GM21515 (cell line): ENCODE data around the gene CENPU.
A peak's percentile ranks its signal among the peaks of the same experiment; 100 is the strongest.
"Not testable (repeated sequence)": the region's sequence is repeated elsewhere in the genome, so short reads cannot be mapped to it uniquely, and the experiment has no call there.

Experiments
- ATAC-seq: cut with Tn5 transposase; IDR thresholded peaks from one replicate; pipeline ENCODE4 v1.9.1; 2021; ENCODE audit not compliant: unreplicated experiment

CENPU gene

DNA sequence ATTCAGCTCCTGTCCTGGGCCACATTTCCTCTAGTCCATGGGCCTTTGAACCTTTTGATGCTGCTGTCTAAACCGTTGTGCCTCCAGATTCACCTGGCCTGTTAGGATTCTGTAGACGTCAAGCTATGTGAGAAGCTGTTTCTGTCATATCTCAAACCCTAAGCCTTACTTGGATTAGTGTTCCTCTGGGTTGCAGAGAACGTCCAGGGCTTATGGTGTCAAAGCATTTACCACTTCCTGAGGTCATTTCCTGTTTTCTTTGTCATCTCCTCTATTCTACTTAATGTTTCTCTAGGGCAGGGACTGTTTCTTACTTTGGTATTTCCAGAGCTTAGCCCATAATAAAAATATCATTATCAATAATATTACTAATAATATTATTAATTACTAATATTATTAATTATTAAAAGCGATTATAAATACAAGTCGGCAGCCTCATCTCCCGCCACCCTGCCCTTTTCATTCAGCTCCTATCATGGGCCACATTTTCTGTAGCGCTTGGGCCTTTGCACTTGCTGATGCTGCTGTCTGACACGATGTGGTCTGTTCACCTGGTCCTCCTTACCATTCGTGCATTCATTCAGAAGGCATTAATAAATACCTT lies 65.3 kb downstream of the CENPU start:
- no peak for ATAC-seq

DNA sequence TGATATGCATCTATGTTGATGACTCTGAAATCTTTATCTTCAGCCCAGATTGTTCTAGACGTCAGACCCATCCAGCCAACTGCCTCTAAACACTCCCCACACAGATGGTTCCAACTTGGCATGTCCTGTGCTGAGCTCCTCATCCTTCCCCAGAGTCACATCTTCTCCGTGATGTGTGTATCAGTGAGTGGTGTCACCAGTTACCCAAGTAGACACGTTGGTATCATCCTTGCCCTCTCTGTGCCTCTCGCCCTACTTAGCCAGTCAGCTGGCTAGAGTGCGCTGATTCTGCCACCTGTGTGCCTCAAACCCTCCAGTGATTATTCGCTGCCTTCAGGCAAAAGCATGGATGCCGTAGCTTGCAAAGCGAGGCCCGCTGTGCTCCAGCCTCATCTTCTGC lies 65.8 kb downstream of the CENPU start:
- ATAC-seq, result no peak

DNA sequence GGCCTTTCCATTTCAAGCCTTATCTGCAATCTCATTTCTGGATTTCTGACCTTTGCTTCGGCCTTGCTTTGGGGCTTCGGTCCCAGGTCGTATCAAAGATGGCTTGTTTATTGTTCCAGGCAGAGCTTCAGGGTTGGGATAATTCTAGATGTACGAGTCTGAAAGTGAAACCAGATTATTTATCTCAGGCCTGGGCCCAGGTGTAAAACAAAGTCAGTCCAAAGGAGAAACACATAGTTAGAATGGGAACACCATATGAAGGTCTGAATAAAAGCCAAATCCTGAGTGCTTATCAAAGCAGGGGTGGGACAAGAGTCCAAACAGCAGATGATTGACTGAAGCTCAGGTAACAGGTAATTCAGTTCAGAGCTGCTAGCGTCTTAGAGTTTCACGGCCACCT lies 67.2 kb downstream of the CENPU start:
- ATAC-seq, result no peak

DNA sequence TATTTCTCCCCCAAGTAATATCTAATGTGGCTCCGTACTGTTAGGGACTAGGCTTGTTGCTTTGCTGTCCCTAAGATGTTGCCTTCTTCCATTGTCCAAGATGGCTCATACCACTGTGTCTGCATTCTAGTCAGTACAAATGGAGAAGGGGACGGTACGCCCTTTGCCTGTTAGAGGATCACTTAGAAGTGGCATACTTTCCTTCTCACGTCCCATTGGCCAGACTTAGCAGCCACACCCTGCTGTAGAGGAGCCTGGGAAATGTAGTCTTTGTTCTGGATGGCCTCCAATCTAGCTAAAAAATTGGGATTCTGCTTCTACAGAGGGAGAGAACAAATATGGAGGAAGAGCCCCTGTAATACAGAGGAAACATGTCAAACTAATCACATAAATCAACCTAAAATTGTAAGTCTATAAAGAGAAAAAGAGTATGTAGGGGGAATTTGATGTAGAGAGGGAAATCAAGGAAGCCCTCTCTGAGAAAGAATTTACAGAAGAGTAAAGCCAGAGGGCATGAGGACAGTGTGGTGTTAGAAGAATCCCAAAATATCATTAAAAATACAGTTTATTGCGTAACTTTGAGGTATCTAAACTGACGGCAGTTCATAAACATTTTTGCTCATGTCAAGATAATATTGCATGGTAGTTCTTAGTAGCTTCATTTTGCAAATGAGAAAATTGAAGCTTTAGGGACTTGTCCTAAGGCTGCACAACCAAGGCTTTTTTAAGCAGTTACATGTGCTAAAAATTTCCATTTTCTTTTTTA lies 69.3 kb downstream of the CENPU start:
- ATAC-seq, result no peak

DNA sequence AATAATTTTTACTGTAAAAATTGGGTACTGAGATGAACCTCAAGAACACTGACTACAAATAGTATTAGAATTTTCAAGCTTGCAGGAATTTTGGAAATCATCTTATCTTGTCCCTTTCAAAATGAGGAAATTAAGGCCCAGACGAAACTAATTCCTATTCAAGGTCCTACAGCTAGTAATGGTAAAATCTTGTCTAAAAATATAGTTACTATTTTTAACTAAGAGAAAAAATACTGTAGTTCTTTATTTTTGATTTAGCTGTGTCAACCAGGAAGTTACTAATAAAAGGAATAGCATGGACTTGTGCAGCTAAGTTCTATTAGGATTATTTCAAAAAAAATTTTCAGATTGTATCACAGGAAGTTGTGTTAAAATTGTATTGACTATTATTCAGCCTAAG lies 71.7 kb downstream of the CENPU start:
- no peak for ATAC-seq

DNA sequence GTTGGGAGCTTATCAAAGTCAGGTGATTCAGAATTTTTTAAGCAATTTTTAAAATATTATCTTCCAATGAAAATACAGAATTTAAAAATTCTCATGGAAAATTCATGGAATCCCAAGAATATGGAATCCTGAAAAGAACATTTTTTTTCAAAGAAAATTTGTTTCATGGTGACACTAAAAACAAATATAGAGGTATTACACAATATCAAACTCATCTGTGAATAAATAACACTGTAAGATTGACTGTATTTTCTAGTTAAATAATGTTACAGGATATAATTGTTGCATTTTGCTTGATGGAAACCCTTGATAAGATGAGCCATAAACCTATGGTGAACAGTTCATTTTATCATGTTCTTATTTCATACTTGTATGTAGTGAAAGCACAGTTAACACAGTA lies 72.9 kb downstream of the CENPU start:
- no peak for ATAC-seq

DNA sequence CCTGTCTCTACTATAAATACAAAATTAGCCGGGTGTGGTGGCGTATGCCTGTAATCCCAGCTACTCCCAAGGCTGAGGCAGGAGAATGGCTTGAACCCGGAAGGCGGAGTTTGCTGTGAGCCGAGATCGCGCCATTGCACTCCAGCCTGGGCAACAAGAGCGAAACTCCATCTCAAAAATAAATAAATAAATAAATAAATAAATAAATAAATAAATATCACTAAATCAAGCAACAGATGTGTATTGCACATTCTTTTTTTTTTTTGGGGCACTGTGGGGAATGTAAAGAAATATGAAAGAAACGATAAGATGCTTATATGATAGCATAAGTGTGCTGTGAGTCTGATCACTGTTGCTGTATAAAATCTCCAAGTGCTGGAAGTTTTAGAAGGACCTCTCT lies 76.1 kb downstream of the CENPU start:
- ATAC-seq, result not testable (repeated sequence)

DNA sequence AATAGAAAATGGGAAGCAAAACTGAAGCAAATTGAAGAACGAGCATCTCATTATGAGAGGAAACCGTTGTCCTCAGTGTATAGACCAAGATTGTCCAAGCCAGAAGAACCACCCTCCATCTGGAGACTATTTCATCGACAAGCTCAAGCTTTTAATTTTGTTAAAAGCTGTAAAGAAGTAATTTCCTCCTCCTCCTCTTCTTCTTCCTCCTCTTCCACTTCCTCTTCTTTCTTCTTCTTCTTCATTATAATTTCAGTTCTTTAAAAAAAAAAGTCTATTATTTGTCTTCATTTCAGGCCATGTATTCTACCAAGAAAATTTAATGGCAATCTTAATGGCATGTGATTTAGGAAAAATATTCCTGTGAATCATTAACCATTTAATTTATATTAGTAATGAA lies 76.8 kb downstream of the CENPU start:
- ATAC-seq, result no peak

DNA sequence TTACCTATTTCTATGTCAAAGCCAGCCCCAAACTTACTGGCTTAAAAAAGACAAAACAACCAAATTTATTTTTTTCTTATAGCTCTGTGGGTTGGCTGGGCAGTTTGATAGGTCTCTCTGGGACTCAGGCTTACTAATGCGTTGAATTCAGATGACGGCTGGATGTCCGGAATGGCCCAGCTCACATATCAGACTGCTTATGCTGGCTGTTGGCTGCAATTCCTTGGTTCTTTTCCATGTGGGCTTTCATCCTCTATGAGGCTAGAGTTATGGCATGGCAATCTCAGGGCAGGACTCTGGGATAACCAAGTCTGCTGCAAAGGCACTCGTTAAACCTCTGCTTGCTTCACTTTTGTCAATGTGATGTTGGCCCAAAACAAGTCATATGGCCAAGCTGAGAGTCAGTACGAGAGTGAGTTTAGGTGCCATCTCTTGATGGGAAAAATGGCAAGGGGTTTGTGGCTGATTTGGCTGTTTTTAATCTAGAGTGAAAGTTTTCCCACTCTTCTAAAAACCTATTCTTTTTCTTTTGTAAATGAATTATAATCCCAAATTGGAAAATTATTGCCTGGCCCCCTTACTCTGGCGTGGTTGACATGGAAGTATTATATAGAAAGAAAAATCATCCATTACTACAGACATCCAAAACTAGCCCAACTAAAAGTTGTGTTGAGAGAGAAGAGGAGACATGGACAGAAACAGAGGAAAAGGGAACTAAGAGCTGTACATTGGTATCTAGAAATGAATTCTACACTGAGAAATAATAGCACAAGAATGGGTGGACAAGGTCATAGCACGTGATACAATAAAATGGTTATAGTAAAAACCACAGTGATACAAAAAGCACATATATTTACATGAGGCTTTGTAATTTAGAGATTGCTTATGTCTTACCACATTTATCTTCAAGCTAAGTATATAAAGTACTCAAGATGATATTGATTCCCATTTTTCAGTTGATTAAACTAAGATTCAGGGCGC lies 77.7 kb downstream of the CENPU start:
- no peak for ATAC-seq

DNA sequence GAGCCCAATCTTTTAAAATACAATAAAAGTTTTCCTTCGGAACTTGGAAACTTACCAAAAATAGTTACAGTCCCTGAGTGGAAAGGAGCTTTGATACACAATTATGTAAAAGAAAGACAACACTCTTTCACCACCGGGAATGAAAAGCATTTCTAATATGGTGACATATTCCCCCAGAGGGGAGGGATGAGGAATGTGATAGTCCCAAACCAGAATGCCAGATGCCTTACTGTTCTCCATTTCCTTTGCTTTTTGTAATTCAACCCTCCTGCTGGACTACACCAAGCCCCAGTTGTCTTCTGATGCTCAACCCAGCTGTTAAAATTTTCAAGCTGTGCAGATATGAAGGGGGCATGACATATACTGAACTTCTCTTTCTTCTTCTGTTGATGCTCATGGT lies 80.2 kb downstream of the CENPU start:
- ATAC-seq, result no peak

DNA sequence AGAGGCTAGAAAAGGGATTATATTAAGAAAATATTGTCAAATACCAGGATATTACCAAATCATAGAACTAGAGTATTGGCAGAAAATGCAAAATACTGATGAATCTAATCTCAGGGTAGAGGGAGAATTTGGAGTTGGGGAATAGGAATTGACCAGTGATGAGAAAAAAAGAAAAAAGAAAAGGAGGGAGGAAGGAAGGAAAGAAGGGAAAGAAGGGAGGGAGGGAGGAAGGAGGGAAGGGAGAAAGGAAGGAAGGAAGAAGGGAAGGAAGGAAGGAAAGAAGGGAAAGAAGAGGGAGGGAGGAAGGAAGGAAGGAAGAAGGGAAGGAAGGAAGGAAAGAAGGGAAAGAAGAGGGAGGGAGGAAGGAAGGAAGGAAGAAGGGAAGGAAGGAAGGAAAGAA lies 81.2 kb downstream of the CENPU start:
- not testable (repeated sequence) for ATAC-seq

DNA sequence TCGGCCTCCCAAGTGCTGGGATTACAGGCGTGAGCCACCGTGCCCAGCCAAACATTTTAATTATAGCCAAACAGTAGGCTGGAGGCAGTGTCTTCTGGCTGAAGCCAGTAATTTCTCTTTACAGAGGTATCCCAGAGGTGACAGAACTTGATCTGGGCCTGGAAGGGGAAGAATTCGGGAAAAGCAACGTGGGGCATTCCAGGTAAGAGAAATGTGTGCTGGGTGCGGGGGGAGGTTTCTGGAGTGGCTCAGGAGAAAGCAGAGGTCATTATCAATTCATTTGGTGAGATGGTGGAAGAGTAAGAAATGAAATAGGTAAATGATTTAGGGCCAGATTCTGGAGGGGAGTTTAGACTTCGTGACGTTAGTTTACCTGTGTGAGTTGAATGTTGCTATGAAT lies 82.0 kb downstream of the CENPU start:
- no peak for ATAC-seq

DNA sequence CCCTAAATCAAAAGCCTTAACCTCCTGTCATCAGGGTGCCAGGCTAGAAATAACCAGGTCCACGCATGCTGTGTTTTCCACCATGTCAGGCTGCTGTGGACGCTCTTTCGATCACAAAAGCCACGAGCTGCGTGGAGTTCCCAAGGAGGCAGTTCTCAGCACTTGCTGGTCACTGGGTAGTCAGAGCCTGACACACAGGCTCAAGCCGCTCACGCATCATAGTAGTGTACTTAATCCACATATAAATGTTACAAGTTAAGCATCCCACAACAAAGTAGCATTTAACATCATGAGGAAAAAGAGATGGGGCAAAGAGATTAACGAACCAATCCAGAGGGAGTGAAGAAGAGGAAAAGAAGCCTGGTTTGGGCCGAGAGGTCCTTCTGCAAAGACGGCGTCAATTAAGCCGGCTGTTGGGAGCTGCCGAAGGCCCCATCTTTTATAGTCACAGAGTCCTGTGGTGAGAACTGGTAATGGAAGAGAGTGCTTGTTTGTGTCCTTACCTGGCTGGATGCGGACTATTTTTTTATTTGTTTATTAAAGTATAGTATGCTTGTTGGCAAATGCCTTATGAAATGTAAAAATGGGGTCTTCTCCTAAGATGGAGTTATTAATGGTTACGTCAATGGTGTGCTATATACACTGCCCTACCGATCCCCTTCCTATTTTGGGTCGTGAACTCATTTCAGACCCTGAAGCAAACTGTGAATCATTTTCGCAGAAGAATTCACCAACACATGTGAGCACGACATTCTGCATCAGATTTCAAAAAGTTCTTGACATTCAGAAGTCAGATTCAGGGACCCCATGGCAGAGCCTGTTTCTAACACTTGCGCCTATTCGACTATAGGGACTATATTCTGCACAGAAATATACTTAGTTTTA lies 83.7 kb downstream of the CENPU start:
- ATAC-seq, result peak; percentile 10

DNA sequence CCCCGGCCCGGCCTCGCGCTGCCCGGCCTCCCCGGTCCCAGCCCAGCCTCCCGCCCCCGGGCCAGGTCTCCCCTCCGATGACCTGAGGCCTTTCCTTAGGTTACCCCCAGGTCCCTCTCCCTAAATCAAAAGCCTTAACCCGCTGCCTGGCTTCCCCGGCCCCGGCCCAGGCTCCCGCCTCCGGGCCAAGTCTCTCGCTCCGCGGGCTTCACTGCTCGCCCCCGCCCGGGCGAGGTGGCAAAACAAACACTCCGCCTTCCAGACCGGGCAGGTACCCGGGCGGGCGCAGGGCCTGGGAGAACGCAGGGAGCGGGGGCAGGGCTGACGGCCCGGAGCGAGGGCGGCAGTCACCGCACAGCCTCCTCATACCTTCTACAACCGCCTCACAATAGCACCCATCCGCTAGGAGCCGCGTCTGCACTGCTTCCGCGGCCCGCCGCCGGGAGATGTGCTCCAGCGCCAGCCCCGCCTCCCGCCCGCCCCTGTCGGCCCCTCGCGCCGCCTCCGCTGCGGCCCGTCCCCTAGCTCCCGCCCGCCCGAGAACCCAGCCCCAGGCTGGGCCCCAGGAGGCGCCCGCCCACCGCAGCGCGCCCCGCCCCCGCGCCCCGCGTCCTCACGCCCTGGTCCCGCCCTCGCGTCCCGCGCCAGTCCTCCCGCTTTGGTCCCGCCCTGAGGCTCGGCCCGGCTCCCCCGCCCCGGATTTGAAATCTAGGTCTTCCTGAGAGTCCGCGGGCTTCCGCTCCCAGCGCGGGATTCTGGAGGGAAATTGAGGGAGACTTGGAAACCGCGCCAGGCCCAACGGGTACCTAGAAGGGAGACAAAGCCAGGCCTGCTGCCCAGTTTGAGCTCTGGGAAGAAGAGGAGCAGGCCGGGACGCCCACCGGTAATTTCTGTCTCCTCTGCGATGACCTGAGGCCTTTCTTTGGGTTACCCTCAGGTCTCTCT lies 84.6 kb downstream of the CENPU start, which contains the start of the genes CASP3 and PRIMPOL:
Gene CASP3, minus strand, starts transcription at position 422 of the 945 bp plus-strand sequence. CDS start 10,994 bp downstream, outside the sequence.
Gene PRIMPOL, plus strand, starts transcription at position 713 of the 945 bp plus-strand sequence. CDS start 7,403 bp downstream, outside the sequence.
- ATAC-seq, result peak; percentile 84

DNA sequence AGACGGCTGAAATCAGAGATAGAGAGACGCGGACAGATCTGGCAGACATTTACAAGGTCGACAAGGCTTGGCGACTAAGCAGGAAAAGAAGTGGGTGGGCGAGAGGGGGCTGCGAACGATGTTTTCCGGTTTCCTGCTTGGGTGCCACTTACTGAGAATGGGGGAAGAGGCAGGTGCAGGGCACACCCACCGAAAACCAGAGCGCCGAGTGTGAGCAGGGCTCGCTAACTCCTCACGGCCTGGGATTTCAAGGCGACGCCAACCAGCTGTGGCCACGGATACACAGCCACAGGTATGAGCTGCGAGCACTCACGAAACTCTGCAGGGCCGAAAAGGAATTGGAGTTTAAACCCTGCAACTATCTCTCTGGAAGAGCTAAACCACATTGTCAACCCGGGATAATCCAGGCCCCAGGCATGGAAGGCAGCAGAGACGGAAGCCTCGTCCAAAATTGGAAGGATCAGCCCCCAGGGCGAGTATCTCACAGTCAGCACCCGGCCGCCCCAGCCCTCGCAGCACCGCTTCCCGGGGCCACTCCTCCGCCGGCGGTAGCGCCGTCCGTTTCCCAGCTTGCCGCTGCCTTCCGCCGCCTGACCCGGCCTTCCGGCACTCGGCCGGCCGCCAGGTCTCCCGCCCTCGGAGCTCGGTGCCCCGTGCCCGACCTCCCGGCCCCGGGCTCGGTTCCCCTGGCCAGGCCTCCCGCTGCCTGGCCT lies 85.4 kb downstream of the CENPU start:
- peak; percentile 28 for ATAC-seq

DNA sequence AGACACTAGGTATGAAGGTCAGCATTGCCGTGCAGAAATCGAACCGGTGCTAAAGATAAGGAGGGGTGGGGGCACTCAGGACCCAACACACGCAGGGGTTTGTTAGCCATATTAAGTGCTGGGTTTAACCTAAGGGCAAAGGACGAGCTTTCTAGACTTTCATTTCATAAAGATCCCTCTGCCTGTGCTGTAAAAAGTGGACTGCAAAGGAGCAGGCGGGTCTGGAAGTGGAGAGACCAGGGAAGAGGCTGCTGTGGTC lies 85.9 kb downstream of the CENPU start:
- no peak for ATAC-seq

DNA sequence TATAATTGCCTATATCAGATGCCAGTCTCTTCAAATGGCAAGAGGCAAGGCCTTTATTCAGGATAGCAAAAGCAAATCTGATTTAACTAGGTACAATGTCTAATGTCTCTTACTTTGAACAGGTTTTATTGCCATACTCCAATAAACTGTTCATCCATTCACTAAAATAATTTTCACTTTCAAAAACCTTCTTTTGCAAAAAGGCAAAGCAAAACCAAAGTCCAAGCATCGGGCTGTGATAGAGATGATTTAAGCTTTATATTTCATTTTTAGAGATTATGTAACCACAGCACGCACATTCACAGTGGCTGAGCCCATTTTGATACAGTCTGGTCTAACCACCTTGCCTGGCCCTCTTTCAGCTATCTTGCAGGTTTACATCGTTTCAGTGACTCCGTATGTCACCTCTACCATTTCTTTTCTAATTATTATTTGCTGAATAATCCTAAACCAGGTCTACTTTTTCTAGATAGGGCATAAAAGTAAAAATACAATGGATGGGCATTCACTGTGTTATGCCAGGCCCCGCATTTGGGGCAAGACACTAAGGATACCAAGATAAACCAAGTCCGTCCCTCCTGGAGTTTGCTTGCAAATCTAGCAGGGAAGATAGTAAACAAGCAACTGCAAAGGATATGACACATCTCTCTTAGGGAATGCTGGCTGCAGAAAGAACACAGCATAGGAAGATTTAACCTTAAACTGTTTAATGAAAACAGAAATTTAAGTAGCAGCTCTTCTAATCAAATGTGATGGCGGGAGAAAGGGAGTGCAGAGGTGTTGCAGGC lies 86.4 kb downstream of the CENPU start:
- ATAC-seq, result no peak
